Ramos (cell line): ENCODE results near the gene OOSP1.

Experiments
- in situ Hi-C: fragments of 300-500 bp; cut with MboI; formaldehyde crosslinking; loops from one replicate; pipeline ENCODE4 v1.14.3; 2022; ENCODE audit warnings: low sequenced_read_pairs; ENCODE audit not compliant: unreplicated experiment

Gene OOSP1, protein sequence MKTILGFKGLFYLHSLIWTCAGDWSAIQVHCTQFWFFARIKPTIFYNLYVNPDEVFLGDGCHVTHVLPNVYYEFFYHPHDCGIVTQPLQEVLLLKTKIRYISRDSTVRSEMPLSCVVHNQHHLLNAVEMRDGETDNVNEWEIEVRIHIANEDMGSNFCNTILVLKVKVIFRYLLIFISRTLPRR

DNA sequence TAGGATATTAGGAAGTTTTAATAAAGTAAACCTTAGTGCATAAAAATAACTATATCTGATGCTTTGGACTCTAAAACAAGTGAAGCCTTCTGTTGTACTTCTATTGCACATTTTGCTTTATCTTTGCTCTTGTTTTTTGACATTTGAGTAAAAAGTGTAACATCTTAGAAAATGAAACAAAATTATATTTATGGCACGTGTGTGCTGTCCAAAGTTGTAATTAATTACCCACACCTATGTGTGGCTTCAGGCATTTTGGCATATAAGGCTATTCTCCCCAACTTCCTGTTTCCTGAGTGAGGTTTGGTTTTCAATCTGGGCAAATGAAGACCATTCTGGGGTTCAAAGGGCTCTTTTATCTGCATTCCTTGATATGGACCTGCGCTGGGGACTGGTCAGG lies at the start of gene OOSP1:
TSS of gene OOSP1 (plus strand) at position 301 of the 400 bp plus-strand sequence. CDS start at position 324, 23 bp downstream.
- in situ Hi-C loops = no loop called here

DNA sequence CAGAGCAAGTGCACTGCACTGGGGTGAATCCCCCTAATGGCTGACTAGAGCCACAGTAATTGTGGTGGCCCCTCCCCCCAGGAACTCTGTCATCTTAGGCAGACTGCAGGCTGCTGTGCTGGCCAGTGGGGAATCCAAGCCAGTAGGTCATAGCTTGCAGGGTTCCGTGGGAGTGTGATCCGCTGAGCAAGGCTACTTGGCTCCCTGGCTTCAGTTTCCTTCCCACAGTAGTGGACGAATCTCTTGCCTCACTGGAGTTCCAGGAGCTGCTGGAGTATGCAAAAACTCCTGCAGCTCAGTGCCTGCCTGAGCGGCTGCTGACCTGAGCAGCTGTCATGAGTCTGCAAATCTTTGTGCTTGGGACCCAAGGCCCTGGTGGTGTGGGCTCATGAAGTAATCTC lies 46.5 kb upstream of the OOSP1 start:
- in situ Hi-C loops = no loop called here

DNA sequence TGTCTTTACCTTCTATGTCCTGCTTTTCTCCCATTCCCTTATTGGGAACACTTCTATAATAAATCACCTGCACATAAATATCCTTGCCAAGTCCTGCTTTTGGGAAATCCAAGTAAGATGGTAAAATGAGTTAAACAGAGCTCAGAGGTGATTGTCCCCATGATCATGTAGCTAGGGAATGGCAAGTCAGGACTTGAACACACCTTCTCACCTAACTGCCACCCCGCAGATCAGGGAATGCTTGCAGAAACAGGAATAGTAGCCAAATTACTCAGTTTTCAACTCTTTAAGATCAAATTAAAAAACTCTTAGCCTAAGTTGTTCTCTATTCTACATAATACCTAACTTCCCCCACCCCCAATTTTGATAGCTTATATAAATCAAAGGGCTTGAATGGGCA lies 43.6 kb upstream of the OOSP1 start:
- in situ Hi-C loops = no loop called here

DNA sequence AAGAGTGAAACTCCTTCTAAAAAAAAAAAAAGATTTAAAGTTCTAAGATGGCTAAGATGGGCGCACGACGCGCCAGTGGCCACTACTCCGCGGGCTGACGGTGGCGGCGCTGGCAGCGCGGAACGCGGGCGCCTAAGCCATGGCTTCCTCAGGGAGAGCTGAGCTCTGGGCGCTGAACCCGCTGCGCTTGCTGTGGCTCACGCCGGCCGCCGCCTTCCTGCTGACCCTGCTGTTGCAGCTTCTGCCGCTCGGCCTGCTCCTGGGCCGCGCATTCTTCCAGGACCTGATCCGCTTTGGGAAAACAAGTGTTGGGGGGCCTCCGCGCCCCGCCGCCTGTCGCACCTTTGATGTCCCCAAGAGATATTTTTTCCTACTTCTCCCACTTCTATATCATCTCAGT lies 40.2 kb upstream of the OOSP1 start:
- in situ Hi-C loops = no loop called here

DNA sequence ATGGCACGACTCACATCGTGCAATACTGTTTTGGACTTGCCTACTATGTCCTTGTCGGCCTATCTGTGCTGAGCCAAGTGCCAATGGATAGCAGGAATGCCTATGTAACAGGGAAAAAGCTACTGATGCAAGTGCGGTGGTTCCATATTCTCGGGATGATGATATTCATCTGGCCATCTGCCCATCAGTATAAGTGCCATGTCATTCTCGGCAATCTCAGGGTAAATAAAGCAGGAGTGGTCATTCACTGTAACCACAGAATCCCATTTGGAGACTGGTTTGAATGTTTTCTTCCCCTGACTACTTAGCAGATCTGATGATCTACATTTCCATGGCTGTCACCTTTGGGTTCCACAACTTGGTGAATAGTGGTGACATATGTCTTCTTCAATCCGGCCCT lies 39.6 kb upstream of the OOSP1 start:
- in situ Hi-C loops = no loop called here

DNA sequence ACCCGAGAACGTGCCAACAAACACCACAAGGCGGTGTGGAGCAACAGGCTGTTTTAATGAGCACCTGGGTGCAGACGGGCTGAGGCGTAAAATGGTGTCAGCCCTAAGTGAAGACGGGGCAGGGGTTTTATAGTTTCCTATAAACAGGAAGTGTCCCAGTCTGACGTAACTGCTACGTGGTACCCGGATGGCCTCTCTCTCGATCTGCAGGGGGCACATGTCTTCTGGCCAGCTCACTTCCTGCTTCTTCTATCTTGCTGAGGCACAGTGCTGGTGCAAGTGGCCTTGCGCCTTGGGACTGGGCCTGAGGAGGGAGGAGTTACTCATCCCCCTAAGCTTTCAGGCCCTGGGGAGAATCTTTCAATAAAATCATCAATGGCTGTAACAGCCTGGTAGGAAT lies 38.7 kb upstream of the OOSP1 start:
- in situ Hi-C loops = no loop called here

DNA sequence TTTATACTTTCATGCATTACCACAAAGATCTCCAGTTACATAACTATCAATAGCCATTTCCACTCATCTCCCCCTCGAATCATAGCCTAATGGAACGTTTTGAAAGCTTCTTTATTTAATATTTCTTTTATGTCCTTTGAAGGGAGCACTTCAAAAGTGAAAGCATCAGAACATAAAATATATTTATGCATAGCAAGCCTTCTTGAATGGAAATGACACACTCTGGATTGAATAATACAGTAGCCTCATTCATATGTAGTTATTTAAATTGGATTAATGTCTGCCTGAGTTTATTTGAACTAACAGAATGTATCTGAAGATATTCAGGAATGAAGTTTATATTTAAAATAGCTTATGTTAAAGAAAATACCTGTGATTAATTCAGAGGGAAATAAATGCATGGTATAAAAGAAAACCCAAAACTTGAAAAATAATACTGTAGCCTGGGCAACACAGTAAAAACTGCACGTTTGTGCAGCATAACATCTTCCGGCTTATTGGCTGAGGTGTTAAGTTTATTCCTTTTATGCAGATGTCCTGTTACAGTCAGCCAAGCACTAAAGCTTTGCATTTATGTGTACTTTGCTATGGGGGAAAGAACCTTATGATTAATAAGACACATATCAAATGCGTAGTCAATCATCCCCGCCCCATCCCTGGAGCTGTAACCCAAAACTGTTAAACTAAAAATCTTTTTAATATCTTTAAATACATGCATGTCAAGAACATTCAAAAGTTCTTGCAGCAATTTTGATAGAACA lies 37.7 kb upstream of the OOSP1 start:
- in situ Hi-C loops = loop anchor here (25.0 kb wide), 1 partner anchor 363 kb away; no protein-coding TSS in a partner anchor

DNA sequence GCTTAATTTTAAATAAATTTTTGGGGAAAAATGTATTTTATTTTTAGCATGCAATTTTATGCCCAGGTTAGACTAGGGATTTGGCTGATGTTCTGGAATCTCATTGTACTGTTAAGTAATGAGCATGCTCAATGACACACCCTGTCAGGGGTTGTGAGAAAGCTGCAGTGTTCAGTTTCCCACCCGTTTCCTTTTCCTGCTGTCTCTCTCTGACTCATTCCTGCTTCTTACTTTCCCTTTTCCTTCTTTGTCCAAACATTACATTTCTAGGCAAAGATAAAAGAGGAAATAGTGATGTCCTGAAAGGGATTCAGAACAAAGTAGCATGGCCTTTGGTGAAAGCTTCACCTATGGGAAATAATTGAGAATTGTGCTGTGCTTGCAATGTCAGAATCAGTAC lies 36.9 kb upstream of the OOSP1 start:
- in situ Hi-C loops = loop anchor here (25.0 kb wide), 1 partner anchor 364 kb away; no protein-coding TSS in a partner anchor

DNA sequence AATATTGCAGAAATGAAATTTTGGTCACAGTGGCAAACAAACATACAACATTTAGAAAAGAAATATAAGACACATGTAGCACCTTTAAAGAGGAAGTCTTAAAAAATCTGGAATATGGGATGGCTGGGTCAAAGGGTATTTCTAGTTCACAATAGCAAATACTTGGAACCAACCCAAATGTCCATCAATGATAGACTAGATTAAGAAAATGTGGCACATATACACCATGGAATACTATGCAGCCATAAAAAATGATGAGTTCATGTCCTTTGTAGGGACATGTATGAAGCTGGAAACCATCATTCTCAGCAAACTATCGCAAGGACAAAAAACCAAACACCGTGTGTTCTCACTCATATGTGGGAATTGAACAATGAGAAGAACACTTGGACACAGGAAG lies 34.7 kb upstream of the OOSP1 start:
- in situ Hi-C loops = loop anchor here (25.0 kb wide), 1 partner anchor 366 kb away; no protein-coding TSS in a partner anchor

DNA sequence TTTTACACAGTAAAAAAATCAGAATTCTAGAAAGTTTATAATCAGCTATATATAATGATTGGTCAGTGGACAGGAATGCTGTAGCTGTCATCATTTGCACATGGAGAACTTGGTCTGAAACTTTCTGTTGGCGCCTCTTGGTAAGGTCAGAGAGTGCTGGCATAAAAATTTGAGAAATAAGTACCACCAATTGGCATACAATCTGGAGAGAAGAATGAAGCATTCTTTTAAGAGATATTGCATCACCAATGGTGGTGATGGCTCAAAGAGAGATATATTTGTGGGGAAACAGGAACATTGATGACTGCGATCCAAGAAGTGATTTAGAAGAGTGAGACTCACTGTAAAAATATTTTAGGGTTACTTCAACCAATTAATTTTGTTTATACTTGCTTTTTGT lies 19.8 kb upstream of the OOSP1 start:
- in situ Hi-C loops = loop anchor here (10.0 to 25.0 kb wide), 2 partner anchors 164 to 381 kb away; partner anchors contain the start of gene STX3

DNA sequence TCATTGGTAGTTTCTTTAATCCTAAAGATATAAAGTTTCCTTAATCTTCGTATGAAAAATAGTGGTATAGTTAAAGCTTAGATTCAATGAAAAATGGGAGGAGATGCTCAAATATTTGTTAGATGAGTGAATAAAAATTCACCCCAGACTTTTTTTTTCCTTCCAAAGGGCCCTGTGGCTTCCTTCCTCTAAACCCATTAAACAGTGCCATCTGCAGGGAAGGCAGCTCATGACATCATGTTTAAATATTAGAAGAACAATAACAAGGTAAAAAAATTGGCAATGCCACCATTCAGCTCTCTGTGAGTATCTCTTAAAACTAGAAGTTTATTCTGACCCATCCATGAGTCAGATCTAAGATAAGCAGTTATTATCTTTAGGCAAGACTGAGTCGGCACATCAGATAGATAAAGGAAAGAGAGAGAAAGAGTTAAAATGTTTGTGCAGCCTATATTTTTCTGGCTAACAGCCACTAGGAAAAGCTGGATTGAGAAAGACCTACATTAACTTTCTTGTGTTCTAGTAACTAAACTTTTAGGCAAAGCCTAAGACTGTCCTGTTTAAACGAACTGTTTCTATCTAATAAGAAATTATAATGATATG lies 19.1 kb upstream of the OOSP1 start:
- in situ Hi-C loops = loop anchor here (10.0 to 25.0 kb wide), 2 partner anchors 164 to 382 kb away; partner anchors contain the start of gene STX3

DNA sequence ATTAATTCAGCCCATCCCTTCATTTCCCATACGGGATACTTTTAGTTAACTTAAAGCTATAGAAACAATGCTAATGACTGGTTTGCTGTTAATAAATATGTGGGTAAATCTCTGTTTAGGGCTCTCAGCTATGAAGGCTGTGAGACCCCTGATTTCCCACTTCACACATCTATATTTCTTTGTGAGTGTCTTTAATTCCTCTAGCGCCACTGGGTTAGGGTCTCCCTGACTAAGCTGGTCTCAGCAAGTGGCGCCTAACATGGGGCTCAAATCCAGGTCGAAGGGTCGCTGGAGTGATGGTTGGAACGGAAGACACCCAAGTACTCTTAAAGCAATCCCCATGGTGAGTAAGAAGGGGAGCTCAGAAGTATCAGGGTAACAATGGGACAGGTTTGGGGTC lies 14.4 kb upstream of the OOSP1 start:
- in situ Hi-C loops = loop anchor here (25.0 kb wide), 1 partner anchor 387 kb away; no protein-coding TSS in a partner anchor

DNA sequence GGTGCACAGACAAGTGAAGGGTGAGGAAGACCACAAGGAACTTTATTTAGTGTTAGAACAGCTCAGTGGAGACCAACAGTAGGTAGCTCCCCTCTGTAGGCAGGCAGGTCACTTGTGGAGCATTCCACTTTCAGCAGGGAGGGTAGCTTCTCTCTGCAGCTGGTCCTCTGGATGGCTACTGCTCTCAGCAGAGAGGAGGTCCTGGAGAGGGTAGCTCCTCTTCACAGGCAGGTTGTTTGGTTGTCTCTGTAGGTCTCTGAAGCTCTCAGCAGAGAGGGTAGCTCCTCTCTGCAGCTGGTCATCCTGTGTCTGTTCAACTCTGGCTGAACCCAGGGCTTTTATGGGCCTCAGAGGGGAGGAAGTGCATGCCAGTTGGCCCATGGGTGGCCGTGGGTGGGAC lies 6.5 kb upstream of the OOSP1 start:
- in situ Hi-C loops = no loop called here

DNA sequence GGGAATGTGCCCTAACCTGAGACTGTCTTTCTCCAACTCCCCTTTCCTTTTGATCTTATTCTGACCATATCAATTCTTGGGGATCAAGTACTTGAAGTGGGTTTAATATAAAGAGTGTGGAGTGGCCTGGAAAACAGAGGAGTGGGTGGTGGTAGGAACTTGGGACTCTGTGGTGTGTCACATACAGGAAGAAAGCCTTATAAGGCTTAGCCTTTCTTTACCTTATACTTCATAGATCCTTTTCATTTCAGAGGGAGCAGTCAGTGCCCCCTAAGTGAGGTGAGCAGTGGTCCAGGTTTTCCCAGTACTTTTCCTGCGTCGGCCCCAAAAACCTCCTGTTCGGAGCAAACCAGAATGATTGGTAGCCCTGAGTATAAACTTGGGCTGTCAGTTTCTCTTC lies 486 bp downstream of the OOSP1 start:
- in situ Hi-C loops = no loop called here

DNA sequence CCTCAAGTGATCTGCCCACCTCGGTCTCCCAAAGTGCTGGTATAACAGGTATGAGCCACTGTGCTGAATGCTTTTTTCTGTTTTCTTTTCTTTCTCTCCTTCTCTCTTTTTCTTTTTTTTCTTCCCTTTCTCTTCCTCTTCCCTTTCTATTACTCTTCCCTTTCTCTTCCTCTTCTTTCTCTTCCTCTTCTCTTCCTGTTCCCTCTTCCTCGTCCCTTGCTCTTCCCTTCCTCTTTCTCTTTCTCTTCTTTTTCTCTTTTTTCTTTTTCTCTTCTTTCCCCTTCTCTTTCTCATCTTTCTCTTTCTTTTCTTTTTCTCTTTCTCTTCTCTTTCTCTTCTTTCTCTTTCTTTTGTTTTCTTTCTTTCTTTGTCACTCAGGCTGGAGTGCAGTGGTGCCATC lies 1.2 kb downstream of the OOSP1 start:
- in situ Hi-C loops = no loop called here

DNA sequence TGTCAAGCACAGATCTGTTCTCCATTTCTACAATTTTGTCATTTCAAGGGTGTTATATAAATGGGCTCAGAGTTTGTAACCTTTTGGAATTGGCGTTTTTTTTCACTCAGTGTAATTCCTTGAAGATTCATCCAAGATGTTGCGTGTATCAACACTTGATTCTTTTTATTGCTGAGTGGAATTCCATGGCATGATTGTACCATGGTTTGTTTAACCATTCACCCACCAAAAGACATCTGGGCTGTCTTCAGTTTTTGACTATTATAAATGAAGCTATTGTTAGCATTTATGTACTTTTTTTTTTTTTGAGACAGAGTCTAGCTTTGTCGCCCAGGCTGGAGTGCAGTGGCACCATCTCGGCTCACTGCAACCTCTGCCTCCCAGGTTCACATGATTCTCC lies 2.9 kb downstream of the OOSP1 start:
- in situ Hi-C loops = no loop called here

DNA sequence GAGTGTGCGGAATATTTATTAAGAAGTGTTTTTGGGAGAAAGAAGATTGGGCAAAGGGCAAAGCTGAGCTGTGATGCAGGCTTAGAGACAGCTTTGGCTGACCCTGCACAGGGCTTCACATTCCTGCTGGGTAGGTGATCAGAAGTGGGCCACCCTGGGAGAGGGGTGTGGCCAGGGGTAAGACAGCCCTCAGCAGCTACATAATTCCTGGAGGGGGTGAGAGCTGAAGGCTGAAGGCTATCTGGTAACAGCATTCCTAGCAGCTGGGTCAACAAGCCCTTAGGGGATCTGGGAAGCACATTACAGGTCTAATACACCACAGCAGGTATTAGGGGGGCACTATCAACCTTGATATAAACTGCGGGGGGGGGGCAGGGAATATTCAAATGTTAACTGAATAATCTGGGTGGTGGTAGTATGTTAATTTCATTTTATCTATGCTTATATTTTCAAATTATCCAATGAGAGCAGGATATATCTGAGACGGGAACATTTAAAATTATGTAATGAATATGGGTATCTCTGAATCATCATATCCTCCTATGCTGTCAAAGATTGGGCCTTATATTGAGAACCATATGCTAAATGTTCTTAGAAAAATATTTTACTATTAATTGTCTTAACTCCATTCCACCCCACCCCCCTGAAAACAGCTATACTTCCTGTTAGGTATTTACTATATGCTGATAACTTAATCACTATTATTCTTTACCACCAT lies 5.9 kb downstream of the OOSP1 start:
- in situ Hi-C loops = no loop called here

DNA sequence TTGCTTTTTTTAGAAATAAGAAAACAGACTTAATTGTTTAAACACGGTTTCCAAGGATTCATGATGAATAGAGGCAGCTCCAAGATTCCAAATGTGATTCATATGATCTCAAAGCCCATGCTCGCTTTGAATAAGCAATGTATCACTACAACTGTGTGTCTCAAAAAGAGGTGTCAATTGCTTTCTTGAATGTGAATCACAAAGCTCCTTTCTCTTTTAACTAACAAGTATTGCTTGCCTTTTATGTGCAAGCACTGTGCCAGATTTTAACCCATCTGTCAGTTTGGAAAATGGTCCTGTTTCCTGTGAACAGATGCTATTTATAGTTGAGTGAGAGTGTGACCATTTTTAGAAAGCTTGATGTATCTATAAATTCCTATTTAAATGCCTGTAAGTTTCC lies 6.5 kb downstream of the OOSP1 start:
- in situ Hi-C loops = no loop called here

DNA sequence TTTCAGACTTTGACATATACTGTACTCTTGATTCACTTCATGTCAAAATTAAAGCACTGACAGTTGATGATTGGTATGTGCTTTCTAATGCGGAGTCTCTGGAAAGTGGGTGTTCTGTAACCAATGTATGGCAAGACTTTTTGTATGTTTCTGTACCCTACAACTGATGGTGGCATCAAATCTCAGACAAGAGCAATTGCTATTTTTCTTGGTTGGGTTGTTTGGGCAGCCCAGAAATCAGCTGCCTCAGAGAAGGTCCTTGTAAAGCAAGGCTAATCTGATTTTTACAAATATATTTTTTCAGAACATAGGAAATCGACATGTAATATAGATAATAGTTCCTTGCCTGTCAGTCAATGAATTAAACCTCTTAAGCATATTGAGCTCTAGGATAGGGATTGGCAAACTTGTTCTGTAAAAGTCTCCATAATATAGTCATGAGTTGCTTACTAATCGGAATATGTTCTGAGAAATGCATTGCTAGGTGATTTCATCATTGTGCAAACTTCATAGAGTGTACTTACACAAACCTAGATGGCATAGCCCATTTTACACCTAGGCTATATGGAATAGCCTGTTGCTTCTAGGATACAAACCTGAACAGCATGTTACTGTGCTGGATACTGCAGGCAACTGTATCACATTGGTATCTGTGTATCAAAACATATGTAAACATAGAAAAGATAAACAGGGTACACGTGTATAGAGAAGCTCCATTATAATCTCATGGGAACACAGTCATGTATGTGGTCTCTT lies 15.4 kb downstream of the OOSP1 start:
- in situ Hi-C loops = no loop called here
